WTC11 (cell line): ENCODE measurements around the gene GALK2. TPM values are rescaled to one million over a fixed set of nuclear protein-coding genes. Genes with fewer than 3 reads are reported as not detected.

ENCODE experiments used
- ATAC-seq: fragments of 200-7000 bp; cut with Tn5 transposase; 2 replicates; pipeline ENCODE4 v1.10.0; 2021; ENCODE audit warnings: mild to moderate bottlenecking, moderate library complexity
- CTCF ChIA-PET: fragments of 300-600 bp; sonication (Branson Sonifier 250); formaldehyde crosslinking; loops from one replicate; lab custom pipeline; 2021; ENCODE audit warnings: antibody characterized with exemption; lab: Charles Lee
- POLR2A ChIA-PET: fragments of 350-600 bp; sonication (Branson Sonifier 250); formaldehyde crosslinking; loops from one replicate; lab custom pipeline; 2021; ENCODE audit warnings: antibody characterized with exemption; lab: Charles Lee
- DNase-seq: peaks from one replicate; pipeline ENCODE4 v3.0.0; 2021; ENCODE audit warnings: low spot score
- H3K27ac Mint-ChIP-seq: 2 replicates; pipeline ENCODE4 v1.8.0; 2021; ENCODE audit warnings: mixed read lengths
- H3K27me3 Mint-ChIP-seq: 2 replicates; pipeline ENCODE4 v1.8.0; 2021; ENCODE audit warnings: low read depth, mild to moderate bottlenecking, moderate library complexity, mixed read lengths
- H3K36me3 Mint-ChIP-seq: 2 replicates; pipeline ENCODE4 v1.8.0; 2021; ENCODE audit warnings: mixed read lengths
- H3K4me1 Mint-ChIP-seq: 2 replicates; pipeline ENCODE4 v1.8.0; 2022; ENCODE audit warnings: mixed read lengths
- H3K4me3 Mint-ChIP-seq: 2 replicates; pipeline ENCODE4 v1.8.0; 2021; ENCODE audit warnings: mild to moderate bottlenecking, moderate library complexity, mixed read lengths
- H3K9me3 Mint-ChIP-seq: 2 replicates; pipeline ENCODE4 v1.8.0; 2021; ENCODE audit warnings: mixed read lengths
- ATF1 ChIP-seq: sonication (generic); formaldehyde crosslinking; IDR thresholded peaks from 2 replicates; pipeline ENCODE4 v1.8.1; 2023; ENCODE audit warnings: mild to moderate bottlenecking, moderate library complexity, missing genetic modification reagents
- CBFB ChIP-seq: sonication (generic); formaldehyde crosslinking; IDR thresholded peaks from 2 replicates; pipeline ENCODE4 v1.8.1; 2022; ENCODE audit warnings: mild to moderate bottlenecking, low read depth, missing genetic modification reagents
- CREB1 ChIP-seq: sonication (generic); formaldehyde crosslinking; IDR thresholded peaks from 2 replicates; pipeline ENCODE4 v1.8.0; 2023; ENCODE audit warnings: mild to moderate bottlenecking, missing genetic modification reagents
- CREM ChIP-seq: sonication (generic); formaldehyde crosslinking; IDR thresholded peaks from 2 replicates; pipeline ENCODE4 v1.8.1; 2022; ENCODE audit warnings: mild to moderate bottlenecking, missing genetic modification reagents, moderate library complexity
- CTCF ChIP-seq: fragments of 200-600 bp; IDR thresholded peaks from 2 replicates; pipeline ENCODE4 v1.8.0; 2022; ENCODE audit warnings: antibody characterized with exemption
- GRHL2 ChIP-seq: fragments of 250-450 bp; sonication (Bioruptor Pico); IDR thresholded peaks from 2 replicates; pipeline ENCODE4 v1.8.0; 2022; ENCODE audit warnings: mild to moderate bottlenecking, moderate library complexity; ENCODE audit not compliant: insufficient replicate concordance, severe bottlenecking
- MAX ChIP-seq: sonication (generic); formaldehyde crosslinking; IDR thresholded peaks from 2 replicates; pipeline ENCODE4 v1.8.0; 2022; ENCODE audit warnings: mild to moderate bottlenecking, missing genetic modification reagents
- MXD4 ChIP-seq: fragments of 250-450 bp; sonication (Bioruptor Pico); IDR thresholded peaks from 2 replicates; pipeline ENCODE4 v1.8.0; 2021; ENCODE audit warnings: mild to moderate bottlenecking, moderate library complexity, borderline replicate concordance
- NR2C2 ChIP-seq: sonication (generic); formaldehyde crosslinking; IDR thresholded peaks from 2 replicates; pipeline ENCODE4 v1.8.0; 2022; ENCODE audit warnings: mild to moderate bottlenecking, missing genetic modification reagents
- OVOL2 ChIP-seq: fragments of 250-450 bp; sonication (Bioruptor Pico); IDR thresholded peaks from 2 replicates; pipeline ENCODE4 v1.9.0; 2021; ENCODE audit warnings: mild to moderate bottlenecking, borderline replicate concordance
- RELA ChIP-seq: sonication (generic); formaldehyde crosslinking; IDR thresholded peaks from 2 replicates; pipeline ENCODE4 v1.8.1; 2022; ENCODE audit warnings: missing genetic modification reagents, mild to moderate bottlenecking, borderline replicate concordance
- SP1 ChIP-seq: sonication (generic); formaldehyde crosslinking; conservative IDR thresholded peaks from 2 replicates; pipeline ENCODE4 v1.8.1; 2022; ENCODE audit warnings: missing genetic modification reagents
- USF1 ChIP-seq: sonication (generic); formaldehyde crosslinking; IDR thresholded peaks from 2 replicates; pipeline ENCODE4 v1.8.0; 2022; ENCODE audit warnings: mild to moderate bottlenecking, missing genetic modification reagents
- ZNF138 ChIP-seq: sonication (generic); formaldehyde crosslinking; conservative IDR thresholded peaks from 2 replicates; pipeline ENCODE4 v1.8.1; 2022; ENCODE audit warnings: mild to moderate bottlenecking, moderate library complexity, missing genetic modification reagents
- ZNF263 ChIP-seq: sonication (generic); formaldehyde crosslinking; IDR thresholded peaks from 2 replicates; pipeline ENCODE4 v1.8.1; 2022; ENCODE audit warnings: low read depth, mild to moderate bottlenecking, moderate library complexity, missing genetic modification reagents
- ZNF281 ChIP-seq: sonication (generic); formaldehyde crosslinking; IDR thresholded peaks from 2 replicates; pipeline ENCODE4 v1.8.0; 2023; ENCODE audit warnings: mild to moderate bottlenecking, missing genetic modification reagents
- ZNF512 ChIP-seq: sonication (generic); formaldehyde crosslinking; IDR thresholded peaks from 2 replicates; pipeline ENCODE4 v1.8.1; 2022; ENCODE audit warnings: missing genetic modification reagents, borderline replicate concordance
- total RNA-seq: library from RNA; stranded (reverse); gene quantifications from 3 replicates; pipeline ENCODE4 v1.2.3, GENCODE V29; 2021

Gene GALK2
- total RNA-seq, 1 experiment from 2014 or later: 16.9 TPM

GRCh38 chr15:49229922-49230321 lies 59.9 kb downstream of the GALK2 start:
- TF ChIP-seq ZNF281 (no peak), ZNF263 (CRISPR knock-in tag) (no peak), ZNF512 (no peak), MAX (no peak), CBFB (no peak), SP1 (no peak)
- Mint-ChIP-seq H3K4me3 (no peak overlapping the region), H3K36me3 (peaks cover 42% of the 10 kb centered on the region), H3K9me3 (peaks cover 47% of the 10 kb centered on the region), H3K27ac (no peak overlapping the region), H3K4me1 (peaks cover 32% of the 10 kb centered on the region), H3K27me3 (no peaks in the 10 kb centered on the region)
- no peak for DNase-seq
- ChIA-PET POLR2A (no interaction called here), CTCF (no interaction called here)
- no peak for ATAC-seq

- Mint-ChIP-seq H3K36me3 (peaks cover 42% of the 10 kb centered on the region), H3K27ac (no peak overlapping the region)
- ChIA-PET CTCF (interaction anchor here (1.1 to 1.2 kb wide), 2 partner anchors 189 to 190 kb away, joined by 3 to 4 read pairs; partner anchors contain the start of gene FGF7), POLR2A (no interaction called here)
- DNase-seq: no peak
- peak; percentile 42 for ATAC-seq
- TF ChIP-seq MXD4: no peak
- no peak for TF ChIP-seq CREM
- TF ChIP-seq, all 79 proteins: peak for 0
- H3K27me3 Mint-ChIP-seq: no peaks in the 10 kb centered on the region
- H3K4me3 Mint-ChIP-seq: no peak overlapping the region
- H3K4me1 Mint-ChIP-seq: peaks cover 30% of the 10 kb centered on the region
- peaks cover 47% of the 10 kb centered on the region for H3K9me3 Mint-ChIP-seq
These were observed 62.3 kb downstream of the GALK2 start for GRCh38 chr15:49232236-49232806.

GRCh38 chr15:49235446-49236124 lies 65.5 kb downstream of the GALK2 start:
- CTCF ChIA-PET: interaction anchor here (0.7 to 4.7 kb wide), 22 partner anchors 9 to 910 kb away, joined by 3 to 131 read pairs (median 4); partner anchors contain the start of gene FGF7
- ATAC-seq (peak; percentile 89), DNase-seq (peak; percentile 62)
- H3K9me3 Mint-ChIP-seq: peaks cover 29% of the 10 kb centered on the region
- peak overlapping the region; percentile 15 for H3K27ac Mint-ChIP-seq
- POLR2A ChIA-PET: interaction anchor here (1.0 kb wide), 1 partner anchor 187 kb away, joined by 3 read pairs; the partner anchor contains the start of gene FGF7
- H3K4me1 Mint-ChIP-seq: peaks cover 40% of the 10 kb centered on the region
- no peak for TF ChIP-seq OVOL2
- peak; percentile 65 for TF ChIP-seq CTCF
- TF ChIP-seq RELA: no peak
- no peak for TF ChIP-seq ATF1 (CRISPR knock-in tag)
- H3K4me3 Mint-ChIP-seq: no peak overlapping the region
- H3K36me3 Mint-ChIP-seq: peaks cover 31% of the 10 kb centered on the region
- H3K27me3 Mint-ChIP-seq: no peaks in the 10 kb centered on the region

- no peak for DNase-seq
- CTCF ChIA-PET: interaction anchor here (1.2 to 4.7 kb wide), 4 partner anchors 11 to 596 kb away, joined by 3 to 131 read pairs (median 14); partner anchors contain the start of gene FGF7
- Mint-ChIP-seq H3K27me3 (no peaks in the 10 kb centered on the region), H3K9me3 (peaks cover 20% of the 10 kb centered on the region), H3K4me1 (peaks cover 36% of the 10 kb centered on the region), H3K36me3 (peaks cover 23% of the 10 kb centered on the region), H3K4me3 (no peak overlapping the region), H3K27ac (no peak overlapping the region)
- POLR2A ChIA-PET: no interaction called here
- ATAC-seq: no peak
- TF ChIP-seq USF1 (CRISPR knock-in tag) (no peak), CTCF (no peak), NR2C2 (CRISPR knock-in tag) (no peak), GRHL2 (no peak), CREM (no peak), CREB1 (CRISPR knock-in tag) (no peak), OVOL2 (no peak), ZNF138 (CRISPR knock-in tag) (no peak)
These were observed 66.8 kb downstream of the GALK2 start for GRCh38 chr15:49236869-49237268.
